ENCODE data around the gene OLIG2.
A peak's percentile ranks its signal among the peaks of the same experiment; 100 is the strongest.

Gene OLIG2

GRCh38 chr21:33025489-33026442 lies at the start of gene OLIG2:
Gene OLIG2, plus strand, starts transcription at chr21:33025935. Its CDS starts 928 bp downstream, at chr21:33026863.
- DNase-seq: no peak

GRCh38 chr21:32976791-32977190 lies 48.9 kb upstream of the OLIG2 start:
- no peak for DNase-seq

GRCh38 chr21:32977216-32977615 lies 48.5 kb upstream of the OLIG2 start:
- DNase-seq: no peak

- no peak for DNase-seq
Observed at GRCh38 chr21:32978331-32979270, 47.1 kb upstream of the OLIG2 start.

- no peak for DNase-seq
Observed at GRCh38 chr21:32979598-32980268, 46.0 kb upstream of the OLIG2 start.

GRCh38 chr21:32981096-32981495 lies 44.6 kb upstream of the OLIG2 start:
- no peak for DNase-seq

GRCh38 chr21:32990666-32991065 lies 35.1 kb upstream of the OLIG2 start:
- DNase-seq: no peak

- DNase-seq: no peak
Observed at GRCh38 chr21:32991361-32991760, 34.4 kb upstream of the OLIG2 start.

GRCh38 chr21:32993894-32994293 lies 31.8 kb upstream of the OLIG2 start:
- DNase-seq: no peak

- peak; percentile 33 to 34 for DNase-seq
Observed at GRCh38 chr21:32994305-32994704, 31.4 kb upstream of the OLIG2 start.

- DNase-seq: peak; percentile 98 to 99
Observed at GRCh38 chr21:33007747-33008146, 18.0 kb upstream of the OLIG2 start.

- no peak for DNase-seq
Observed at GRCh38 chr21:33008333-33009051, 17.2 kb upstream of the OLIG2 start.

- no peak for DNase-seq
Observed at GRCh38 chr21:33010931-33011330, 14.8 kb upstream of the OLIG2 start.

GRCh38 chr21:33011462-33011861 lies 14.3 kb upstream of the OLIG2 start:
- DNase-seq: no peak

GRCh38 chr21:33013626-33014025 lies 12.1 kb upstream of the OLIG2 start:
- DNase-seq: no peak

- no peak for DNase-seq
Observed at GRCh38 chr21:33014331-33014730, 11.4 kb upstream of the OLIG2 start.

- DNase-seq: no peak
Observed at GRCh38 chr21:33015096-33015495, 10.6 kb upstream of the OLIG2 start.

- DNase-seq: no peak
Observed at GRCh38 chr21:33015756-33016155, 10.0 kb upstream of the OLIG2 start.

GRCh38 chr21:33018707-33019465 lies 6.8 kb upstream of the OLIG2 start:
- DNase-seq: no peak

- DNase-seq: no peak
Observed at GRCh38 chr21:33019516-33019884, 6.2 kb upstream of the OLIG2 start.

- DNase-seq: no peak
Observed at GRCh38 chr21:33019885-33020557, 5.7 kb upstream of the OLIG2 start.

Measured in AML-193 (cell line).